AG04449 (cell line): ENCODE measurements around the gene IL24.
"Not testable (repeated sequence)": the region's sequence is repeated elsewhere in the genome, so short reads cannot be mapped to it uniquely, and the experiment has no call there.

Source experiments
- CTCF ChIA-PET: fragments of 350-600 bp; formaldehyde crosslinking; extraction: SDS; loops from one replicate; lab custom pipeline; 2021; ENCODE audit warnings: antibody characterized with exemption; lab: Yijun Ruan, JAX
- POLR2A ChIA-PET: fragments of 400-600, 350-600 bp; formaldehyde crosslinking; extraction: SDS; loops from one replicate; lab custom pipeline; 2020; ENCODE audit warnings: antibody characterized with exemption, inconsistent platforms; lab: Yijun Ruan, JAX
- DNase-seq: peaks from one replicate; pipeline ENCODE4 v3.0.0-alpha.2; 2010; ENCODE audit warnings: low read depth, low spot score
- H3K4me3 ChIP-seq: 2 replicates; pipeline ENCODE4 v1.5.1; 2011; ENCODE audit warnings: low read depth, mild to moderate bottlenecking, control low read depth, low read length
- TF ChIP-seq, protein P1 (sequence below): IDR thresholded peaks from one replicate; pipeline ENCODE4 v1.5.1; 2011; ENCODE audit warnings: mild to moderate bottlenecking, moderate library complexity, low read length, control low read depth, inconsistent platforms; ENCODE audit not compliant: insufficient read depth; ENCODE audit errors: missing control alignments

Gene IL24

GRCh38 chr1:206923009-206923960, 26.0 kb downstream of the IL24 start:
- ChIA-PET POLR2A (no interaction called here), CTCF (interaction anchor here (0.9 to 12.9 kb wide), 3 partner anchors 8 to 195 kb away, joined by 4 to 490 read pairs (median 38); no protein-coding TSS in a partner anchor)
- TF ChIP-seq, protein P1, sequence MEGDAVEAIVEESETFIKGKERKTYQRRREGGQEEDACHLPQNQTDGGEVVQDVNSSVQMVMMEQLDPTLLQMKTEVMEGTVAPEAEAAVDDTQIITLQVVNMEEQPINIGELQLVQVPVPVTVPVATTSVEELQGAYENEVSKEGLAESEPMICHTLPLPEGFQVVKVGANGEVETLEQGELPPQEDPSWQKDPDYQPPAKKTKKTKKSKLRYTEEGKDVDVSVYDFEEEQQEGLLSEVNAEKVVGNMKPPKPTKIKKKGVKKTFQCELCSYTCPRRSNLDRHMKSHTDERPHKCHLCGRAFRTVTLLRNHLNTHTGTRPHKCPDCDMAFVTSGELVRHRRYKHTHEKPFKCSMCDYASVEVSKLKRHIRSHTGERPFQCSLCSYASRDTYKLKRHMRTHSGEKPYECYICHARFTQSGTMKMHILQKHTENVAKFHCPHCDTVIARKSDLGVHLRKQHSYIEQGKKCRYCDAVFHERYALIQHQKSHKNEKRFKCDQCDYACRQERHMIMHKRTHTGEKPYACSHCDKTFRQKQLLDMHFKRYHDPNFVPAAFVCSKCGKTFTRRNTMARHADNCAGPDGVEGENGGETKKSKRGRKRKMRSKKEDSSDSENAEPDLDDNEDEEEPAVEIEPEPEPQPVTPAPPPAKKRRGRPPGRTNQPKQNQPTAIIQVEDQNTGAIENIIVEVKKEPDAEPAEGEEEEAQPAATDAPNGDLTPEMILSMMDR = no peak
- H3K4me3 ChIP-seq = no peak overlapping the region
- DNase-seq = no peak

- H3K4me3 ChIP-seq, DNase-seq, POLR2A ChIA-PET: not testable (repeated sequence)
- CTCF ChIA-PET = interaction anchor here (0.9 to 1.5 kb wide), 4 partner anchors 8 to 155 kb away, joined by 3 to 5 read pairs (median 4); partner anchors contain the start of gene IL20
These were observed 26.8 kb downstream of the IL24 start for GRCh38 chr1:206923961-206924557.

DNA sequence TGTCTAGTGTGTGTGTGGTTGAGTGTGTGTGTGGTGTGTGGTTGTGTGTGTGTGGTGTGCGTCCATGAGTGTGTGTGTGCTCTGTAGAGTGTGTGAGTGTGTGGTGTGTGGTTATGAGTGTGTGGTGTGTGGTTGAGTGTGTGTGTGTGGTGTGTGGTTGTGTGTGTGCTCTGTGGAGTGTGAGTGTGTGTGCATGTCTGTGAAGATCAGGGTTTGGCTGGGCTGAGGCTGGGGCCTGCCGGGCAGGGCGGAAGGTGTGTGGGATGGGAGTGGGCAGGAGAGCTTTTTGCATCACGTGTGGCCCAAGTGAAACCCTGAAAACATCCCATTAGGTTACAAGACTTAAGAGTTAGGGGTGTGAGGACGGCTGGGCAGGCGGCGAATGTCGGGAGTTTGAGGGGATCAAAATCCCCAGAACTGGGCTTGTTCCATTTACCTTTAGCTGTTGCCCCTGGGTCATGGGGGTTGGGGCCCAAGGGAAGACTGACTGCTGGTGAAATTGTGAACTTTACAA, 27.4 kb downstream of the IL24 start:
- no peak for DNase-seq
- no peak overlapping the region for H3K4me3 ChIP-seq
- ChIA-PET CTCF (interaction anchor here (0.6 to 1.6 kb wide), 9 partner anchors 9 to 198 kb away, joined by 3 to 8 read pairs (median 4); partner anchors contain the start of gene IL20), POLR2A (no interaction called here)
- TF ChIP-seq, protein P1 = no peak

DNA sequence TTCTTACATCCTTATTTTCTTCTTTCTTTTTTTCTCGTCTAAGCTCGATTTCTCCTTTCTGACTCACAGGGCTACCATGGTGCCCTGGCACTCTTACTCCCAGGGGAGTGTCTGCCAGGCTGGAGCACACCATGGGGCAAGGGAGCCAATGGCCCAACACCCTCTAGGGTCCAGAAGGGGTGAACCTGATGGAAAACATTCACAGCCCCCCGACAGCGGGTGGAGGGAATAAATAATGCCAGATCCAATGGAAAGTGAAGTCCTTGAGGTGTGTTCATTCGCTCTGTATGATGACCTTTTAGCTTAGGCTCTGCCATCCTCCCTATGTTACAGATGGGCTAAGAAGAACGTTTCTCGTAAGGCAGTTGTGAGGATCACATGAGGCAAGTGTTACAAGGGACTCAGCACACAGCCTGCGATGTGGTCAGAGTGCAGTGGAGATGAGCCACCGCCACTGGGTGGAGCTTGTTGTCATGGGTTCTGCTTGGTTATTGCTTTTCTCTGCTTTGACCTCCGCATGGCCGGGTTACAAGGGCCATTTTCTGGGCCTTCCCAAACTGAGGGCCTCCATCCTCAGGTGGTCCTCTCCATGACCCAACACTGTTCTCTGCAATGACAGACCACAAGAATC, 28.0 kb downstream of the IL24 start:
- POLR2A ChIA-PET = no interaction called here
- no peak overlapping the region for H3K4me3 ChIP-seq
- DNase-seq = no peak
- TF ChIP-seq, protein P1 = no peak
- CTCF ChIA-PET = interaction anchor here (0.6 to 1.6 kb wide), 9 partner anchors 9 to 198 kb away, joined by 3 to 8 read pairs (median 4); partner anchors contain the start of gene IL20

DNA sequence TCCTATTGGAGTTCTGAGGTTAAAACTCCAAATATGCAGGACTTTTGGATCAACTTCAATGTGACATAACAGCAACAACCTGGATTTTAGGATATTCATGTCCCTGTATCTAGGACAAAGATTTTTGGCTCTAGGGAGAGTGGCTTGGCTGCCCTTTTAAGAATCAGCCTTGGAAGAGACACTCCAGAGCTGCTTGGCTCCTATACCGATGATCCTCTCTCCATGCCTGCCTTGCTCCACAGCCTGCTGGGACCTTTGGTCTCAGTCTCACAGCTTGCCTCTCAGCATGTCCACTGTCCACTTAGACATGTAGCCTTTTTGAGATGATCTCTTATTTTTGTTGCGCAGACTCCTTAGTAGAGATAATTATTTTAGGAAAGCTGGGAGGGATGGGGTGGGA, 29.0 kb downstream of the IL24 start:
- no peak overlapping the region for H3K4me3 ChIP-seq
- no peak for DNase-seq
- TF ChIP-seq, protein P1 = no peak
- ChIA-PET CTCF (interaction anchor here (0.8 to 4.7 kb wide), 3 partner anchors 14 to 200 kb away, joined by 3 to 32 read pairs (median 5); no protein-coding TSS in a partner anchor), POLR2A (no interaction called here)

GRCh38 chr1:206929524-206929923, 32.3 kb downstream of the IL24 start:
- ChIA-PET CTCF (interaction anchor here (0.8 to 4.7 kb wide), 2 partner anchors 11 to 17 kb away, joined by 3 to 32 read pairs; no protein-coding TSS in a partner anchor), POLR2A (no interaction called here)
- TF ChIP-seq, protein P1 = no peak
- no peak for DNase-seq
- no peak overlapping the region for H3K4me3 ChIP-seq
